ENCODE measurements around the gene XDH.

The XDH gene

DNA sequence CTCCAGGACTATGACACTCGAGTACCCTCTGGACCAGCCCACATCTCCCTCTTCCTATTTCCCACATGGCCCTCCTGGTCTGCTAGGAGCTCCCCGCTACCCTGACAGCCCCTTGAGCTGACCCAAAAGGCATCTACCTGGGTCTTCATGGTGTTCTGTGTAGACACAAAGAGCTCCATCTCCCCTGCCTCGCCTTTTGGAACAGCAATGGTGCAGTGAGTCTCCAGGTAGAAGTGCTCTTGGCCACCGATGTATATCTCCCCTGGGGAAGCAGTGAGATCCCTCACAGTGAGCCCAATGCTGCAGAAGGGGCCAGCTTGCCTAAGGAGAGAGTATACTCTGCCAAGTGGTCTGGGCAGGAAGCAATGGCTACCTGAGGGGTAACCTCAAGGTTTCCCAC, 47.8 kb downstream of the XDH start:
- H3K79me2 ChIP-seq (ENCODE audit: insufficient read depth, low read length) = no peaks in the 10 kb centered on the region
- H3K4me2 ChIP-seq (ENCODE audit: low read length) = no peak overlapping the region
- H3K27ac ChIP-seq (ENCODE audit: low read depth, low read length, poor library complexity, severe bottlenecking) = no peak overlapping the region
- H3K9ac ChIP-seq (ENCODE audit: low read length) = no peak overlapping the region
- H3K9me2 ChIP-seq (ENCODE audit: low read depth, low read length) = no peaks in the 10 kb centered on the region
- H3K36me3 ChIP-seq (ENCODE audit: insufficient read depth, low read length) = no peaks in the 10 kb centered on the region
- H2AFZ ChIP-seq (ENCODE audit: low read length) = no peak overlapping the region
- no peaks in the 10 kb centered on the region for H4K20me1 ChIP-seq (ENCODE audit: insufficient read depth, low read length)
- TF ChIP-seq EZH2 (IDR thresholded peaks at IDR 0.05; ENCODE audit: borderline replicate concordance, low read length) = no peak
- TF ChIP-seq, protein P1, sequence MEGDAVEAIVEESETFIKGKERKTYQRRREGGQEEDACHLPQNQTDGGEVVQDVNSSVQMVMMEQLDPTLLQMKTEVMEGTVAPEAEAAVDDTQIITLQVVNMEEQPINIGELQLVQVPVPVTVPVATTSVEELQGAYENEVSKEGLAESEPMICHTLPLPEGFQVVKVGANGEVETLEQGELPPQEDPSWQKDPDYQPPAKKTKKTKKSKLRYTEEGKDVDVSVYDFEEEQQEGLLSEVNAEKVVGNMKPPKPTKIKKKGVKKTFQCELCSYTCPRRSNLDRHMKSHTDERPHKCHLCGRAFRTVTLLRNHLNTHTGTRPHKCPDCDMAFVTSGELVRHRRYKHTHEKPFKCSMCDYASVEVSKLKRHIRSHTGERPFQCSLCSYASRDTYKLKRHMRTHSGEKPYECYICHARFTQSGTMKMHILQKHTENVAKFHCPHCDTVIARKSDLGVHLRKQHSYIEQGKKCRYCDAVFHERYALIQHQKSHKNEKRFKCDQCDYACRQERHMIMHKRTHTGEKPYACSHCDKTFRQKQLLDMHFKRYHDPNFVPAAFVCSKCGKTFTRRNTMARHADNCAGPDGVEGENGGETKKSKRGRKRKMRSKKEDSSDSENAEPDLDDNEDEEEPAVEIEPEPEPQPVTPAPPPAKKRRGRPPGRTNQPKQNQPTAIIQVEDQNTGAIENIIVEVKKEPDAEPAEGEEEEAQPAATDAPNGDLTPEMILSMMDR (IDR thresholded peaks at IDR 0.05; ENCODE audit: low read length) = no peak
- no peaks in the 10 kb centered on the region for H3K27me3 ChIP-seq (ENCODE audit: insufficient read depth, low read length)
- H3K9me3 ChIP-seq (ENCODE audit: low read length) = no peaks in the 10 kb centered on the region
- H3F3A ChIP-seq (ENCODE audit: insufficient read depth, low read length) = no peaks in the 10 kb centered on the region
- no peak overlapping the region for H3K4me3 ChIP-seq (ENCODE audit: low read depth, low read length, poor library complexity, severe bottlenecking)
- no peaks in the 10 kb centered on the region for H3K4me1 ChIP-seq (ENCODE audit: insufficient read depth, low read length, severe bottlenecking)

DNA sequence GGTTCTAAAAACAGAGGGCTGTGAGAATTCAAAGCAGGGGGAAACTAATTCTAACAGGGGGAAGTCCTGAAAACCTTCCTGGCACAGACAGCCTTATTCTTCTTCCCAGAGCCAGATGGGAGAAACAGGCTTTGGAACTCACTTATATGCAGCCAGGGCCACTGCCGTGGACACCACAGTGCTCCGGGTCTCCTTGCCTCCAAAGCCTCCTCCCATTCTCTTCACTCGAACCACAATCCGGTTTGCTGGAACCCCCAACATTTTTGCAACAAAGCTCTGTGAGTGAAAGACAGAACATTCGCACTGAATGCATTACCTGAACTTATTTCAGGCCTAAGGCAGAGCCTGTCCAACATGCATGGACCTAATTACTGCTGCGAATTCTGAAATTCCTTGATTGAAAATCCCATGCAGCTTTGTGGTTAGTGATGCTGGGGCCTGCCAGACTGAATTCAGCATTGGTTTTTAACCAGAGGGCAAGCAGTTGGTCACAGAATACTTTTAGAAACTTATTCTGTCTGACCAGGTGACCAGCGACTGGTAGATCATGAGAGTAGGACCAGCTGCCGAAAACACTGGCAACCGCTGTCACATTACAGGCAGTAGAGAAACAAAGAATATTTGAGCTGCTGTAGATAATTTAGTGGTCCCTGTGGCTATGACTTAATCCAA, 48.6 kb downstream of the XDH start:
- H3K79me2 ChIP-seq (ENCODE audit: insufficient read depth, low read length) = no peaks in the 10 kb centered on the region
- H2AFZ ChIP-seq (ENCODE audit: low read length) = no peak overlapping the region

DNA sequence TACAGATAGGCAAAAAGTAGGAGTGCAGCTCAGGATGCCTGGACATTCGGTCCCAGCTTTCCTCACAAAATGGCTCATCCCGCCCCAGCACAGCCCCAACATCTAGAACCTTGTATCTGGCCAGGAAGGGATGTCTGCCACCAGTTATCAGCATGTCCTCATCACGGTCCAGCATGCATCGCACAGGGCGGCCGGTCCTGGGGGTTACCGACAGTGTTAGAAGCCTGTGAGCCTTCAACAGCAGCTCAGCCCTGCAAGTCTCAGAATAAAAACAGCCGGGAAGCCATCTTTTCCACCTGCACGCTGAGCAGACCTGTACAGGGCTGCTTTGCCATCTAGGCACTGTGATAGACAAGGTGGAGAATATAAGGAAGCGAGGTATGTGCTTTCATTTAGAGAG, 49.2 kb downstream of the XDH start:
- H3K4me1 ChIP-seq (ENCODE audit: insufficient read depth, low read length, severe bottlenecking) = no peaks in the 10 kb centered on the region
- H3K27me3 ChIP-seq (ENCODE audit: insufficient read depth, low read length) = no peaks in the 10 kb centered on the region
- H3F3A ChIP-seq (ENCODE audit: insufficient read depth, low read length) = no peaks in the 10 kb centered on the region
- H3K79me2 ChIP-seq (ENCODE audit: insufficient read depth, low read length) = no peaks in the 10 kb centered on the region
- no peaks in the 10 kb centered on the region for H3K9me2 ChIP-seq (ENCODE audit: low read depth, low read length)
- H2AFZ ChIP-seq (ENCODE audit: low read length) = no peak overlapping the region
- no peaks in the 10 kb centered on the region for H4K20me1 ChIP-seq (ENCODE audit: insufficient read depth, low read length)
- TF ChIP-seq, protein P1 (IDR thresholded peaks at IDR 0.05; ENCODE audit: low read length) = no peak
- no peak for TF ChIP-seq EZH2 (IDR thresholded peaks at IDR 0.05; ENCODE audit: borderline replicate concordance, low read length)
- H3K36me3 ChIP-seq (ENCODE audit: insufficient read depth, low read length) = no peaks in the 10 kb centered on the region
- no peak overlapping the region for H3K27ac ChIP-seq (ENCODE audit: low read depth, low read length, poor library complexity, severe bottlenecking)
- no peak overlapping the region for H3K9ac ChIP-seq (ENCODE audit: low read length)
- no peaks in the 10 kb centered on the region for H3K9me3 ChIP-seq (ENCODE audit: low read length)
- H3K4me3 ChIP-seq (ENCODE audit: low read depth, low read length, poor library complexity, severe bottlenecking) = no peak overlapping the region
- H3K4me2 ChIP-seq (ENCODE audit: low read length) = no peak overlapping the region

More for the DNA sequence above, 48.6 kb downstream of the XDH start:
- H3K4me1 ChIP-seq (ENCODE audit: insufficient read depth, low read length, severe bottlenecking) = no peaks in the 10 kb centered on the region
- no peaks in the 10 kb centered on the region for H4K20me1 ChIP-seq (ENCODE audit: insufficient read depth, low read length)
- no peak overlapping the region for H3K4me2 ChIP-seq (ENCODE audit: low read length)
- H3K27ac ChIP-seq (ENCODE audit: low read depth, low read length, poor library complexity, severe bottlenecking) = no peak overlapping the region
- no peaks in the 10 kb centered on the region for H3K9me3 ChIP-seq (ENCODE audit: low read length)
- no peak overlapping the region for H3K4me3 ChIP-seq (ENCODE audit: low read depth, low read length, poor library complexity, severe bottlenecking)
- no peak overlapping the region for H3K9ac ChIP-seq (ENCODE audit: low read length)
- no peaks in the 10 kb centered on the region for H3K36me3 ChIP-seq (ENCODE audit: insufficient read depth, low read length)
- no peaks in the 10 kb centered on the region for H3K9me2 ChIP-seq (ENCODE audit: low read depth, low read length)
- TF ChIP-seq EZH2 (IDR thresholded peaks at IDR 0.05; ENCODE audit: borderline replicate concordance, low read length) = no peak
- TF ChIP-seq, protein P1 (IDR thresholded peaks at IDR 0.05; ENCODE audit: low read length) = no peak
- no peaks in the 10 kb centered on the region for H3F3A ChIP-seq (ENCODE audit: insufficient read depth, low read length)
- no peaks in the 10 kb centered on the region for H3K27me3 ChIP-seq (ENCODE audit: insufficient read depth, low read length)
